HL-60 (cell line): ENCODE data around the gene UQCRC2.

Experiments
- DNase-seq, 2 experiments: peaks; one replicate each; pipeline ENCODE4 v3.0.0-alpha.2; 2010 to 2020; ENCODE audit warnings: low read depth in 1 of 2, low spot score in 1 of 2
- H3K27ac ChIP-seq: fragments of 250-450 bp; sonication (Bioruptor Pico); replicated peaks from 2 replicates; pipeline ENCODE4 v1.5.1; 2020; ENCODE audit warnings: mild to moderate bottlenecking, moderate library complexity
- H3K27me3 ChIP-seq: fragments of 250-450 bp; sonication (Bioruptor Pico); 2 replicates; pipeline ENCODE4 v1.5.1; 2021; ENCODE audit warnings: mild to moderate bottlenecking, moderate library complexity; ENCODE audit not compliant: insufficient read depth, poor library complexity, severe bottlenecking
- H3K4me3 ChIP-seq: replicated peaks from 2 replicates; pipeline ENCODE4 v1.5.1; 2011; ENCODE audit warnings: mild to moderate bottlenecking, control low read depth, low read length; ENCODE audit not compliant: insufficient read depth
- GABPA ChIP-seq: IDR thresholded peaks from 2 replicates; pipeline ENCODE4 v1.6.1; 2012; ENCODE audit warnings: low read depth
- POLR2AphosphoS5 ChIP-seq: IDR thresholded peaks from 2 replicates; pipeline ENCODE4 v1.6.1; 2012; ENCODE audit warnings: low read depth
- REST ChIP-seq: IDR thresholded peaks from 2 replicates; pipeline ENCODE4 v1.6.1; 2012; ENCODE audit warnings: low read depth; ENCODE audit not compliant: insufficient replicate concordance
- SPI1 ChIP-seq: IDR thresholded peaks from 2 replicates; pipeline ENCODE4 v1.6.1; 2012; ENCODE audit warnings: low read depth, mild to moderate bottlenecking, borderline replicate concordance
- TF ChIP-seq, protein P1 (sequence below): IDR thresholded peaks from one replicate; pipeline ENCODE4 v1.5.1; 2011; ENCODE audit warnings: low read length, control low read depth, inconsistent platforms; ENCODE audit not compliant: insufficient read depth

The UQCRC2 gene

DNA sequence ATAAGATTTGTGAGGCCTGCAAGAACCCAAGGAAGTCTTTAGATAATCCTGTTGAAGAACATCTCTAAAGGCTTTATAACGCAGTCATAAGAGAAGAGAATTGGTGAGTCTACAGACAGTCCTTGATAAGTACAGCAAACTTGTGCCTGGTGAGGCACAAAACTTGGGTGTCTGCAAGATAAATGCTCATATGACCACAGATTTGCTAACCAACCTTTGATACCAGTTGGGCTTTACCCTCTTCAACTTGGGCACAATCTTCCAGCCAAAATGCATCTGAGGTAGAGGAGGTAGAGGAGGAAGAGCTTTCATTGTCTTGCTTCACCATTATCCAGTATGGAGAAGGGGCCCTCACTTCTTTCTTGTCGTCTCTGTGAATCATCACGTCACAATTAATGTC is 30.9 kb downstream of the UQCRC2 start:
- TF ChIP-seq REST (no peak), GABPA (no peak), SPI1 (no peak), POLR2AphosphoS5 (no peak)
- TF ChIP-seq, protein P1, sequence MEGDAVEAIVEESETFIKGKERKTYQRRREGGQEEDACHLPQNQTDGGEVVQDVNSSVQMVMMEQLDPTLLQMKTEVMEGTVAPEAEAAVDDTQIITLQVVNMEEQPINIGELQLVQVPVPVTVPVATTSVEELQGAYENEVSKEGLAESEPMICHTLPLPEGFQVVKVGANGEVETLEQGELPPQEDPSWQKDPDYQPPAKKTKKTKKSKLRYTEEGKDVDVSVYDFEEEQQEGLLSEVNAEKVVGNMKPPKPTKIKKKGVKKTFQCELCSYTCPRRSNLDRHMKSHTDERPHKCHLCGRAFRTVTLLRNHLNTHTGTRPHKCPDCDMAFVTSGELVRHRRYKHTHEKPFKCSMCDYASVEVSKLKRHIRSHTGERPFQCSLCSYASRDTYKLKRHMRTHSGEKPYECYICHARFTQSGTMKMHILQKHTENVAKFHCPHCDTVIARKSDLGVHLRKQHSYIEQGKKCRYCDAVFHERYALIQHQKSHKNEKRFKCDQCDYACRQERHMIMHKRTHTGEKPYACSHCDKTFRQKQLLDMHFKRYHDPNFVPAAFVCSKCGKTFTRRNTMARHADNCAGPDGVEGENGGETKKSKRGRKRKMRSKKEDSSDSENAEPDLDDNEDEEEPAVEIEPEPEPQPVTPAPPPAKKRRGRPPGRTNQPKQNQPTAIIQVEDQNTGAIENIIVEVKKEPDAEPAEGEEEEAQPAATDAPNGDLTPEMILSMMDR: no peak
- Histone ChIP-seq H3K4me3 (no peak overlapping the region), H3K27ac (no peak overlapping the region), H3K27me3 (no peaks in the 10 kb centered on the region)
- DNase-seq: no peak

- no peak for DNase-seq
- no peak overlapping the region for H3K27ac ChIP-seq
- TF ChIP-seq SPI1 (no peak), REST (no peak), GABPA (no peak), POLR2AphosphoS5 (no peak)
- TF ChIP-seq, protein P1: no peak
- no peak overlapping the region for H3K4me3 ChIP-seq
- H3K27me3 ChIP-seq: no peaks in the 10 kb centered on the region
Measured at GRCh38 chr16:21985524-21985923, 32.4 kb downstream of the UQCRC2 start.

GRCh38 chr16:21986692-21987246 is 33.6 kb downstream of the UQCRC2 start:
- Histone ChIP-seq H3K27ac (no peak overlapping the region), H3K27me3 (no peaks in the 10 kb centered on the region), H3K4me3 (no peak overlapping the region)
- DNase-seq: no peak
- TF ChIP-seq, protein P1: no peak
- no peak for TF ChIP-seq POLR2AphosphoS5
- TF ChIP-seq SPI1: no peak

DNA sequence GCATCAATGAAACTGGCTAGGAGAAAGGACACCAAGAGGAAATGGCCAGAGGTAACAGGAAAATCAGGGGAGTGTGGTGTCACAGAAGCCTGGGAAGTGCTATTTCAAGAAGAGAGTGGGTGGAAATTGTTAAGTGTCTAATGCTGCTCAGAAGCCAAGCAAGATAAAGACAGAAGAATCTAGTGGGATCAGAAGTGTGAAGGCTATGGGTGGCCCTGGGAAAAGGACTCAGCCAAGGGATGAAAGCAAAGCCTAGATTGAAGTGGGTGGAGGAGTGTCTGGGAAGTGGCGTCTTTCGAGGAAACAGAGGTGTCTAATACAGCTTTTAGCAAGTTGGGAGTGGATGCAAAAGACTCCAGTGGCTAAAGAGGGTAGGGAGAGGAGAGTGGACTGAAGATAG is 34.3 kb downstream of the UQCRC2 start:
- Histone ChIP-seq H3K4me3 (no peak overlapping the region), H3K27ac (no peak overlapping the region), H3K27me3 (no peaks in the 10 kb centered on the region)
- TF ChIP-seq POLR2AphosphoS5: no peak
- no peak for TF ChIP-seq SPI1
- TF ChIP-seq GABPA: no peak
- no peak for TF ChIP-seq REST
- TF ChIP-seq, protein P1: no peak
- no peak for DNase-seq
